Skeletal muscle tissue (tissue), 5 donors: Measurements from ENCODE around the gene SENP6. TPM values are rescaled to one million over a fixed set of nuclear protein-coding genes. Genes with fewer than 3 reads are reported as not detected.

ENCODE experiments used
- H3K27ac ChIP-seq: one replicate; pipeline ENCODE4 v1.7.0; 2013; ENCODE audit warnings: mild to moderate bottlenecking, low read depth, low read length, inconsistent platforms
- H3K27me3 ChIP-seq, 3 donors: one replicate each; pipeline ENCODE4 v1.7.0; 2013; ENCODE audit warnings: low read length in 3 of 3; ENCODE audit not compliant: control insufficient read depth in 3 of 3, insufficient read depth in 3 of 3
- H3K36me3 ChIP-seq, 3 donors: one replicate each; pipeline ENCODE4 v1.7.0; 2013; ENCODE audit warnings: low read length in 3 of 3; ENCODE audit not compliant: control insufficient read depth in 3 of 3, insufficient read depth in 3 of 3
- H3K4me1 ChIP-seq, 3 donors: one replicate each; pipeline ENCODE4 v1.7.0; 2013; ENCODE audit warnings: low read length in 3 of 3, mild to moderate bottlenecking in 3 of 3; ENCODE audit not compliant: control insufficient read depth in 3 of 3, insufficient read depth in 3 of 3
- H3K4me3 ChIP-seq, 3 donors: one replicate each; pipeline ENCODE4 v1.7.0; 2013; ENCODE audit warnings: low read length in 3 of 3
- H3K9ac ChIP-seq, 3 donors: one replicate each; pipeline ENCODE4 v1.7.0; 2013; ENCODE audit warnings: low read length in 3 of 3, mild to moderate bottlenecking in 3 of 3, moderate library complexity in 2 of 3, low read depth in 1 of 3
- H3K9me3 ChIP-seq, 3 donors: one replicate each; pipeline ENCODE4 v1.7.0; 2013; ENCODE audit warnings: low read length in 3 of 3; ENCODE audit not compliant: control insufficient read depth in 3 of 3
- small RNA-seq: library from RNA; depleted of rRNA; stranded (forward); fragments of <200 nt; gene quantifications from one replicate; pipeline ENCODE3, GENCODE V24; 2014
- total RNA-seq: library from RNA; depleted of rRNA; stranded (reverse); fragments of >200 nt; gene quantifications from one replicate; pipeline ENCODE4 v1.2.3, GENCODE V29; 2014
- donor health status: Osteomylitis.

The SENP6 gene
- total RNA-seq, 1 donor from 2014 or later, result 91.3 TPM

DNA sequence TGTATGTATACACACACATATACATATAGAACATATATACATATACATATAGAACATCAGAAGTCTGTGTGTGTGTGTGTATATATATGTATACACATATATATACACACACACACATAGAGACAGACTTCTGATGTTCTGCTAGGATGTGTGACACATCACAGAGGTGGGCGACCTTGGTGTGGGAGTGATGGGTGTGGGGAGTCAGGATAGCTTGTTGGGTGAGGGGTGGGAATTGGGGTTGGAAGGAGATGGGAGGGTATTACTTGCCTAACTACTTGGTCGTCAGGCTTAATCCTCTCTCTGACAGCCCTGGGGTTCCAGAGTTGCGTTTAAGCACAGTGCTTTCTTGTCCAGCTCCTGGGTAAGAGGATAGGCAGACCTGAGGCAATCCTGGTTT is 155.6 kb downstream of the SENP6 start:
- H3K9me3 ChIP-seq, result no peaks in the 10 kb centered on the region
- no peak overlapping the region for H3K27ac ChIP-seq
- no peaks in the 10 kb centered on the region for H3K36me3 ChIP-seq

DNA sequence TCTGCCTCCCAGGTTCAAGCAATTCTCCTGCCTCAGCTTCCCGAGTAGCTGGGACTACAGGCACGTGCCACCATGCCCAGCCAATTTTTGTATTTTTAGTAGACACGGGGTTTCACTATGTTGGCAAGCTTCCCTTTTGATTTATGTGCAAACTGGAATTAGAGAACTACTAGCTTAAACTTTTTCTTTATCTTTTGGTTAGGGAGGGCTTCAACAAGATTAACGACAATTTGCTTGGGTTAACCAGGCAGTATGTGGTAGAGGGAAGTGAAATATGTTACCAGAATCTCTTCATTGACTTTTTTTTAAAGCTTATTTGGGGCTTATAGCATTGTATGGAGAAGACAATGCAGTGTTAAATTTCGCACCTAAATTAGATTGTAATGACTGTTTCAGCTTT is 156.4 kb downstream of the SENP6 start:
- H3K9ac ChIP-seq, result no peak overlapping the region
- no peaks in the 10 kb centered on the region for H3K4me1 ChIP-seq
- no peaks in the 10 kb centered on the region for H3K27me3 ChIP-seq
- H3K27ac ChIP-seq, result no peak overlapping the region
- H3K9me3 ChIP-seq, result no peaks in the 10 kb centered on the region
- no peaks in the 10 kb centered on the region for H3K36me3 ChIP-seq
- no peak overlapping the region for H3K4me3 ChIP-seq

More for the DNA sequence above, 155.6 kb downstream of the SENP6 start:
- Histone ChIP-seq H3K27me3 (no peaks in the 10 kb centered on the region), H3K9ac (no peak overlapping the region), H3K4me1 (no peaks in the 10 kb centered on the region), H3K4me3 (no peak overlapping the region)

DNA sequence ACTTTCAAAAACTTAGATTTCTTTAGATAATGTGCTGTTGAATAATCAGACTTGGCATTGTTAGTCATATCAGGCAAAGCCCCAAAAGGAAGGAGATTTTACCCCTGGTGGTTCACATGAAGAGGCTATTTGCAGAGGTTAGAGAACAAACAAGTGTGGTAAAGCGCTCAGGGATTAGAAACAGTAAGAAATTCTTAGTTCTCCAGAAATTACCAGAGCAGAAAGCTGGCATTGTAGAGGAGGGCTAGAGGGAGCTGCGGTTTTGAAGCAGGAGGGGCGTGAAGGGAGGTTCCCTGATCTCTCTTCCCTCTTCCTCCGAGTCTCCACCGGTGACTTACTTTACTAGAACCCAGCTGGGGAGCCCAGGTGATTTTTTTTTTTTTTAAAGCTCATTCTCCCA is 157.5 kb downstream of the SENP6 start:
- no peak overlapping the region for H3K27ac ChIP-seq
- H3K9me3 ChIP-seq, result no peaks in the 10 kb centered on the region
- H3K4me1 ChIP-seq, result no peaks in the 10 kb centered on the region
- no peak overlapping the region for H3K4me3 ChIP-seq
- H3K9ac ChIP-seq, result no peak overlapping the region
- H3K27me3 ChIP-seq, result no peaks in the 10 kb centered on the region
- no peaks in the 10 kb centered on the region for H3K36me3 ChIP-seq

DNA sequence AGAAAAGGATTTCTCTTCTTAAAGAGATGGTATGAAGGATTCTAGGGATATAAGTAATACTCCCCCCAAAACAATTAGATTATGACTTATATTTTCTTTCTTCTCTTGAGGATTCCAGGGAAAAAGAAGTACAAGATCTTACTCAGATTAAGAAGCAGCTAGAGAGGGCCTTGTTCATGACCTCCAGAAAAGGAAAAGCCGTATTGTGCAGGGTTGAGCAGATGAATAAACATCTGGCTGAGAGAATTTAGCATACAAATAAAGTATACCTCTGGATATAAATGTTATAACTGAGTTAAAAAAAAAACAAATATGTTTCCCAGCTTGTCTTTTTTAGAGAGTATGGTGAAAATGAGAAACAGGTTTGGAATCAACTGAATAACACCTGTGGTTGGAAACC is 158.6 kb downstream of the SENP6 start:
- no peaks in the 10 kb centered on the region for H3K9me3 ChIP-seq
- no peak overlapping the region for H3K27ac ChIP-seq
- H3K27me3 ChIP-seq, result no peaks in the 10 kb centered on the region
- no peak overlapping the region for H3K4me3 ChIP-seq
- H3K4me1 ChIP-seq, result no peaks in the 10 kb centered on the region
- no peak overlapping the region for H3K9ac ChIP-seq
- no peaks in the 10 kb centered on the region for H3K36me3 ChIP-seq

DNA sequence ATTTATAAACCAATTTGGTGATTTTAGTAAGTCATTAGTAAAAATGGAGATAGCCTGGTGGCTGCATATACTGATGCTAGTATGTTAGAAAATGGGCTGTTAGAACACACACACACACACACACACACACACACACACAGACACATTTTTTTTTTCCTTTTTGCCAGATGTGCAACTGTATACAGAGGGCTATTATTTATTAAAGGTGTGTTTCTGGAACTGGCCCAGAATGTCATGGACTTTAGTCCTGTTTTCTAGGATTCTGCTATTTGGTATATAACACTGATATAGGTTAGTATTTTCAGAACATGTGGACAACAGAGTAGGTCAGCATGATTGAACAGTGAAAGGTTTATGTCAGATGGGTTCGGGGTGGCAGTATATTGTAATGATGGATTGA is 159.8 kb downstream of the SENP6 start:
- H3K4me3 ChIP-seq, result no peak overlapping the region
- no peak overlapping the region for H3K27ac ChIP-seq
- no peak overlapping the region for H3K9ac ChIP-seq
- no peaks in the 10 kb centered on the region for H3K27me3 ChIP-seq
- H3K4me1 ChIP-seq, result no peaks in the 10 kb centered on the region
- no peaks in the 10 kb centered on the region for H3K36me3 ChIP-seq
- H3K9me3 ChIP-seq, result no peaks in the 10 kb centered on the region

DNA sequence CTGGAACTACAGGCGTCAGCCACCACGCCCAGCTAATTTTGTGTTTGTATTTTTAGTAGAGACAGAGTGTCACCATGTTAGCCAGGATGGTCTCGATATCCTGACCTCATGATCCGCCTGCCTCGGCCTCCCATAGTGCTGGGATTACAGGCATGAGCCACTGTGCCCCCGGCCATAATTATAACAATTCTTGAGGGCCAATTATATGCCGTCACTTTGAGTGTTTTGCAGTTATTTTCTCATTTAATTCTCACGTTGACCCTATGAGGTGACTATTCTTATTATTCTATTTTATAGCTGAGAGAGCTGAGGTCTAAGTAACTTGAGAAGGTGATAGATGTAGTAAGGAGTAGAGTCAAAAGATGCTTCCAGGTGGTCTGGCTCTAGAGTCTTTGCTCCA is 160.4 kb downstream of the SENP6 start:
- no peaks in the 10 kb centered on the region for H3K27me3 ChIP-seq
- H3K4me1 ChIP-seq, result no peaks in the 10 kb centered on the region
- H3K36me3 ChIP-seq, result no peaks in the 10 kb centered on the region
- no peak overlapping the region for H3K9ac ChIP-seq
- no peaks in the 10 kb centered on the region for H3K9me3 ChIP-seq
- H3K27ac ChIP-seq, result no peak overlapping the region
- no peak overlapping the region for H3K4me3 ChIP-seq

DNA sequence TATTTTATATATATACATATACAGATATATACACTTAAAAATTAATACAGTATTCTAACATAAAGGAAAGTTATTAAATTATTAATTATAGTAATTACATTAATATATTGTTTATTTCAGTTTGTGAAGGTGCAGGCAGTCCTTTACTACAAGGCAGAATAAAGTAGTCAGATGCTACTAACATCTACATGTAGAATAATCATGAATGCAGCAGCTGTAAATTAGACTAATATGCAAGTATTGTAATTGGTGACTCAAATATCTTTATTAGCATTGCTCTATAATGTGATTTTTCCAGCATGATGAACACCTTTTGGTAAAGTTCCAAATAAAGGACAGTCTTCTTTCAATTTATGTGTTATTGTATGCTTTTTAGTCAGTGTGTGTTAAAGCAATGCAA is 164.7 kb downstream of the SENP6 start:
- Histone ChIP-seq H3K27me3 (no peaks in the 10 kb centered on the region), H3K9me3 (no peaks in the 10 kb centered on the region), H3K4me3 (no peak overlapping the region), H3K36me3 (no peaks in the 10 kb centered on the region), H3K4me1 (no peaks in the 10 kb centered on the region), H3K9ac (no peak overlapping the region), H3K27ac (no peak overlapping the region)

Small RNA genes lying within 50 kb of the gene (small RNA-seq; reads per million reads assigned to genes)
- gene RNU6-1016P (not detected), gene RNU6-1338P (not detected), gene RNU6-155P (not detected)

Other genes starting within 250 kb of the SENP6 start
- gene FILIP1, start 108.1 kb upstream of the SENP6 start, total RNA-seq, result 19.3 TPM
- gene MYO6, start 147.4 kb downstream of the SENP6 start, total RNA-seq, result 3.7 TPM